ENCODE results near the gene ADSS2. TPM values are rescaled to one million over a fixed set of nuclear protein-coding genes. Genes with fewer than 3 reads are reported as not detected.
"Not testable (repeated sequence)": the region's sequence is repeated elsewhere in the genome, so short reads cannot be mapped to it uniquely, and the experiment has no call there.

Gene ADSS2
- total RNA-seq (ENCODE audit: low replicate concordance), result 51.2 and 60.8 TPM in 2 replicates

DNA sequence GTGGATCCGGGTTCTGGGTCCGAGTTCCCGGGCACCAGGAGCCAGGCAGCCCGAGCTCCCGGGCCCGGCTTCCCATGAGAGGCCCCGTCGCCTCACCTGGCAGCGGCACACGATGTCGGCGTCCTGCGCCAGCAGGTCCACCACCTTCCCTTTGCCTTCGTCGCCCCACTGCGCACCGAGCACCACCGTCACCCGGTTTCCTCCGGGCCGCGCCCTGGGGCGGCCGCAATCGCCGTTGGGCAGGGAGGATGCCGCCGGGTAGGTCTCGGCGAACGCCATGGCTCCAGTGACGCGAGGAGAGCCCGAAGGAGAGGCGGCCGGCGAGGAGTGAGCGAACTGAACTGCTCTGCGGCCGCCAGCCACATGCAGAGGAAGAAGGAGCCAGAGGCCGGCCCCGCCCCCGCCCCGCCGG lies at the start of gene ADSS2:
Gene ADSS2, minus strand, starts transcription at position 371 of the 412 bp plus-strand sequence. Its CDS starts 92 bp downstream, at position 279.
- no peak for DNase-seq (ENCODE audit: low read depth)
- H3K4me3 ChIP-seq (ENCODE audit: low read depth, low read length), result peak within 1 kb of the TSS; percentile 91
- TF ChIP-seq, protein P1, sequence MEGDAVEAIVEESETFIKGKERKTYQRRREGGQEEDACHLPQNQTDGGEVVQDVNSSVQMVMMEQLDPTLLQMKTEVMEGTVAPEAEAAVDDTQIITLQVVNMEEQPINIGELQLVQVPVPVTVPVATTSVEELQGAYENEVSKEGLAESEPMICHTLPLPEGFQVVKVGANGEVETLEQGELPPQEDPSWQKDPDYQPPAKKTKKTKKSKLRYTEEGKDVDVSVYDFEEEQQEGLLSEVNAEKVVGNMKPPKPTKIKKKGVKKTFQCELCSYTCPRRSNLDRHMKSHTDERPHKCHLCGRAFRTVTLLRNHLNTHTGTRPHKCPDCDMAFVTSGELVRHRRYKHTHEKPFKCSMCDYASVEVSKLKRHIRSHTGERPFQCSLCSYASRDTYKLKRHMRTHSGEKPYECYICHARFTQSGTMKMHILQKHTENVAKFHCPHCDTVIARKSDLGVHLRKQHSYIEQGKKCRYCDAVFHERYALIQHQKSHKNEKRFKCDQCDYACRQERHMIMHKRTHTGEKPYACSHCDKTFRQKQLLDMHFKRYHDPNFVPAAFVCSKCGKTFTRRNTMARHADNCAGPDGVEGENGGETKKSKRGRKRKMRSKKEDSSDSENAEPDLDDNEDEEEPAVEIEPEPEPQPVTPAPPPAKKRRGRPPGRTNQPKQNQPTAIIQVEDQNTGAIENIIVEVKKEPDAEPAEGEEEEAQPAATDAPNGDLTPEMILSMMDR (IDR thresholded peaks at IDR 0.05; ENCODE audit: insufficient read depth, low read length), result no peak

DNA sequence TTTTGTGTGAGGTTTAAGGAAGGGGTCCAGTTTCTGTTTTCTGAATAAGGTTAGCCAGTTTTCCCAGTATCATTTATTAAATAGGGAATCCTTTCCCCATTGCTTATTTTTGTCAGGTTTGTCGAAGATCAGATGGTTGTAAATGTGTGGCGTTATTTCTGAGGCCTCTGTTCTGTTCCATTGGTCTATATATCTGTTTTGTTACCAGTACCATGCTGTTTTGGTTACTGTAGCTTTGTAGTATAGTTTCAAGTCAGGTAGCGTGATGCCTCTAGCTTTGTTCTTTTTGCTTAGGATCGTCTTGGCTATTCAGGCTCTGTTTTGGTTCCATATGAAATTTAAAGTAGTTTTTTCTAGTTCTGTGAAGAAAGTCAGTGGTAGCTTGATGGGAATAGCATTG lies 48.8 kb upstream of the ADSS2 start:
- not testable (repeated sequence) for DNase-seq (ENCODE audit: low read depth); H3K4me3 ChIP-seq (ENCODE audit: low read depth, low read length)

DNA sequence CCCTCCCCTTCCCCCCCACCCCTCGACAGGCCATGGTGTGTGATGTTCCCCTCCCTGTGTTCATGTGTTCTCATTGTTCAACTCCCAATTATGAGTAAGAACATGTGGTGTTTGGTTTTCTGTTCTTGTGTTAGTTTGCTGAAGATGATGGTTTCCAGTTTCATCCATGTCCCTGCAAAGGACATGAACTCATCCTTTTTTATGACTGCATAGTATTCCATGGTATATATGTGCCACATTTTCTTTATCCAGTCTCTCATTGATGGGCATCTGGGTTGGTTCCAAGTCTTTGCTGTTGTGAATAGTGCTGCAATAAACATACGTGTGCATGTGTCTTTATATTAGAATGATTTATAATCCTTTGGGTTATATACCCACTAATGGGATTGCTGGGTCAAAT lies 47.8 kb upstream of the ADSS2 start:
- DNase-seq (ENCODE audit: low read depth); H3K4me3 ChIP-seq (ENCODE audit: low read depth, low read length): not testable (repeated sequence)

DNA sequence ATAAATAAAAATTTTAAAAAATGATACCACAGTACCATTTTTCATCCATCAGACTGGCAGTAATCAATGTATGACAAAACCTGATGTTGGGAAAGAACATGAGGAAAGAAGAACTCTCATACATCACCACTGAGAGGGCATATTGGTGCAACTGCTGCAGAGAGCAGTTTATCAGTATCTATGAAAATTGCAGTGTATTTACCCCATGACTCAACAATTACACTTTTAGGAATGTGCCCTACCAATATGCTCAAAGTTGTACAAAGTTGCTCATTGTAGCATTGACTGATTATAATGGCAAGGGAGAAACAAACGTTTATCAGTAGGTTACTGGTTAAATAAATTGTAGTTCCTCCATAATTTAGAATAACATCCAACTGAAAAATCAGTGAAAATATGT lies 46.1 kb upstream of the ADSS2 start:
- peak; percentile 1 for DNase-seq (ENCODE audit: low read depth)
- H3K4me3 ChIP-seq (ENCODE audit: low read depth, low read length), result no peak overlapping the region
- TF ChIP-seq, protein P1 (IDR thresholded peaks at IDR 0.05; ENCODE audit: insufficient read depth, low read length), result no peak

DNA sequence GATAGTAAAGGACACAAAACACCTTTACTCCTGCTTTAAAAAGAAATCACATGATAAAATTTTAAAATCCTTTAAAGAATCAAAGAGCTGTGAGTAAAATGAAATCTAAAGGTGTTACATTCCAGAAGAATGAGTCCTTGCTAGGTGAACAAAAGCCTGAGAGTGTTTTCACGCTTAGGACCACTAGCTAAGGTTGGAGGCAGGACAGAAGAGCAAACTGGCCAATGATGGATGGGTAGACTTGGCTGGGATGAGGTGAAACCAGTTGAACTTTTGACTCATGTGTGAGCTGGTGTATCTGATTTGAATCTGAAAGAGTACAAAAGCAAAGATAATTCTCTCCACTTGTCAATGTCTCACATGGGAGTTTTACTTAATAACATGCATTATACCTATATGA lies 44.5 kb upstream of the ADSS2 start:
- TF ChIP-seq, protein P1 (IDR thresholded peaks at IDR 0.05; ENCODE audit: insufficient read depth, low read length), result no peak
- DNase-seq (ENCODE audit: low read depth), result no peak
- no peak overlapping the region for H3K4me3 ChIP-seq (ENCODE audit: low read depth, low read length)

DNA sequence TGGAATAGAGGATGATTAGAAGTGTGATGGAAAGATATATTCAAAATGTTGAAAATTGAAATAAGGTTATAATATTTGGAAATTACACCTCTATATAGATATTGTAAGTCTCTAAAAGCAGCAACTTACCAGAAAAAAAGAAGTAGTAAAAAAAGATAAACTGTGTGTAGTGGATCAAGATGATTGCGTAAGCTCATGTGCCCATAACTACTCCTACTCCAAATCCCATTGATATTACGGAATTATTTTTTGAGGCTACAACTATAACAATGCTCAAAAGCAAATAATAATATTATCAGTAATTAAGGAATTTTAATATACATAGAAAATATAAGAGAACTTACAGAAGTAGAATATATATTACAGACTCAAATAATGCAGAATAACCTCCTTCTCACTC lies 42.9 kb upstream of the ADSS2 start:
- no peak overlapping the region for H3K4me3 ChIP-seq (ENCODE audit: low read depth, low read length)
- TF ChIP-seq, protein P1 (IDR thresholded peaks at IDR 0.05; ENCODE audit: insufficient read depth, low read length), result no peak
- DNase-seq (ENCODE audit: low read depth), result no peak

DNA sequence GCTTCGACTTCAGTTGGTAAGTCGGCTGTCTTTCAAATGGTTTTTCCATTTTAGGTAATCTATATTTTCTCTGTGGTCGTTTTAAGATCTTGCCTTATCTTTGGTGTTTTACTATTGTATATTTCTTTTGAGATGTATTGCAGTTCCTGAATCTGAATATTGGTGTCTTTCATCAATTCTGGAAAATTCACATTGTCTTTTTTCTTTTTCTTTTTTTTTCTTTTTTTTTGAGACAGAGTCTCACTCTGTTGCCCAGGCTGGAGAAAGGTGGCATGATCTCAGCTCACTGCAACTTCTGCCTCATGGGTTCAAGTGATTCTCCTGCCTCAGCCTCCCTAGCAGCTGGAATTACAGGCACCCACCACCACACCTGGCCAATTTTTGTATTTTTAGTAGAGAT lies 33.3 kb upstream of the ADSS2 start:
- not testable (repeated sequence) for DNase-seq (ENCODE audit: low read depth); H3K4me3 ChIP-seq (ENCODE audit: low read depth, low read length)

DNA sequence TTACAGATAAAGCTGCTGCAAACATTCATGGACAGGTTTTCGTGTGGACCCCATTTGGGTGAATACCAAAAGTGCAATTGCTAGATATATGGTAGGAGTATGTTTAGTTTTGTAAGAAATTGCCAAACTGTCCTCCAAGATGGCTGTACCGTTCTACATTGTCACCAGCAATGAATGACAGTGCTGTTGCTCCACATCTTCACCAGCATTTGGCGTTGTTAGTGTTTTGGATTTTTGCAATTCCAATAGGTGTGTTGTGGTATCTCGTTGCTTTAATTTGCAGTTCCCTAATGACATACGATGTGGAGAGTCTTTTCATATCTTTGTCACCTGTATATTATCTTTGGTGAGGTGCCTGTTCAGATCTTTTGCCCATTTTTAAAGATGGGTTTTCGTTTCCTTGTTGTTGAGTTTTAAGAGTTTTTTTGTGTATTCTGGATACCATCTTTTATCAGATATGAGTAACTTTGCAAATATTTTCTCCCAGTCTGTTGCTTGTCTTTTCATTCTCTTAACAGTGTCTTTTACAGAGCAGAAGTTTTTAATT lies 21.4 kb upstream of the ADSS2 start:
- TF ChIP-seq, protein P1 (IDR thresholded peaks at IDR 0.05; ENCODE audit: insufficient read depth, low read length), result no peak
- no peak overlapping the region for H3K4me3 ChIP-seq (ENCODE audit: low read depth, low read length)
- DNase-seq (ENCODE audit: low read depth), result no peak
